Head of caudate nucleus (tissue), 42 donors: Measurements from ENCODE around the gene PMM2.
"Not testable (repeated sequence)": the region's sequence is repeated elsewhere in the genome, so short reads cannot be mapped to it uniquely, and the experiment has no call there.

ENCODE experiments used
- DNase-seq, 42 donors: peaks; one replicate each; pipeline versions ENCODE4 v3.0.0 to v3.0.0-alpha.2; 2020 to 2021; ENCODE audit warnings: mixed read lengths in 7 of 42
- intact Hi-C: fragments of 100-400 bp; cut with DNase I; formaldehyde crosslinking; loops from one replicate; pipeline ENCODE4 v1.15.0; 2022

The PMM2 gene

GRCh38 chr16:8776129-8776584 lies 21.5 kb upstream of the PMM2 start:
- no peak for DNase-seq

DNA sequence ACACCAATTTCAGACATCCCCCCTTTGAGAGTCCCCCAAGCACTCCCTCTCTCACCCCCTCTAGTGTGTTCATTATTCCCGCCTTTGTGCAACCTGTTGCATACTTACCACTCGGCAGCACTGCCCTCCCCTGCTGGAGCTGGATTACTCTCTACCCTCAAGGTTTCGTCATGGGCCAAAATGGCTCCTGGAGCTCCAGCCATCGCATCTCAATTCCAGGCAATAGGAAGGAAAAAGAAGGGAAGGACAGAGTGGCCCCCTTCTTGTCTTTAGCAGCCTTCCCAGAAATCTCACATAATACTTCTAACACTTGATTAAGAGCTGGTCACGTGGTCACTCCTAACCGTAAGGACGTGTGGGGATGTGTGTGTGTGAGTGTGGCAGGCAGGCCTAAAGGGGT lies 20.4 kb upstream of the PMM2 start:
- intact Hi-C loops, result no loop called here
- no peak for DNase-seq

More at GRCh38 chr16:8776129-8776584, 21.5 kb upstream of the PMM2 start:
- intact Hi-C loops, result no loop called here

DNA sequence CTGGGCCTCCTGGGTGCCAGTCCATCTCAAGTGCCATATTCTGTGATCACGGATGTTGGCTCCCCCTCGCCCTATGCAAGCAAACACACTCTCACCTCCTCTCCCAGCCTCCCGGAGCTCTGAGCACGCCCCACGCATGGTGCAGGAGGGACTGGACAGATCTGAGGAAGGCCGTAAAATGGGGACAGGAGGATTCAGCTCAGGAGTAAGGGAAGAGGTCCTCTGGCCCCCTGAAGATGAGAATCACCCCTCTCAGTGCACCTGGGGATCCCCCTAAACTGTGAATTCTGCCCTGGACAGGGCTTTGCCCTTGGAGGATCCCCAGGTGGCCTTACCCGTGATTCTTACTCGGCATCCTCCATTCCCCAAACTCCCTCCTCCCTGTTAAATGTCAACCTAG lies 15.8 kb upstream of the PMM2 start:
- no peak for DNase-seq
- intact Hi-C loops, result no loop called here

DNA sequence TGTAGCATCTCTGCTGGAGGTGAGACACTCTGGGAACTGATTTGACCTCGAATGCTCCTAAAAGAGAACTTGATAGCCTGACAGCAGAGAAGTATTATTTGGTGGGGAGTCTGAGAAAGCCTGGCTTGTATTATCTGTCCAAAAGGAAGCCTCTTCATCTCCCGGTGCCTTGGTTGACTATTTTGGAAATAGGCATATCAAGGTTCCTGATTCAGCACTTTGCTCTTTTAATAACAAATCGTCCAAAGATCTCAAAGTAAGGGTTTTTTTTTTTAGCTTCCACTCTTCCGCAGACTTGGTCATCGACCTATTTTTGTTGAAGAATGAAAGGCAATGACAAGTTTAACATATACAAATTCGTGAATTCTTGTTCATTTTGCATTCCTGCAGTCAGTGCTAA lies 15.0 kb upstream of the PMM2 start:
- intact Hi-C loops, result no loop called here
- no peak for DNase-seq

GRCh38 chr16:8785408-8785807 lies 12.2 kb upstream of the PMM2 start:
- DNase-seq, result no peak
- intact Hi-C loops, result no loop called here

DNA sequence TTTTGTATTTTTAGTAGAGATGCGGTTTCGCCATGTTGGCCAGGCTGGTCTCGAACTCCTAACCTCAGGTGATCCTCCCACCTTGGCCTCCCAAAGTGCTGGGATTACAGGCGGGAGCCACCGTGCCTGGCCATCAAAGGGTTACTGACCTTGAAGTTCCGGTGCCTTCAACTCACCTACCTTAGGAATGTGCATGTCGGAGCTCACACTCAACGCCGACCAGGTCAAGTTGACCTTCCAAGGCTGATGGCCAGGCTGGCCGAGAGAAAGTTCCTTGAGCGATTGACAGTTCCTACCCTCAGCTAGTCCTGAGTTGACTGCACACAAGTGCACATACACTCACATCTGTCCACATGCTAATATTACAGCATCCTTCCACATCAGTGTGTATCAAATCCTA lies 11.3 kb upstream of the PMM2 start:
- DNase-seq, intact Hi-C loops: not testable (repeated sequence)

DNA sequence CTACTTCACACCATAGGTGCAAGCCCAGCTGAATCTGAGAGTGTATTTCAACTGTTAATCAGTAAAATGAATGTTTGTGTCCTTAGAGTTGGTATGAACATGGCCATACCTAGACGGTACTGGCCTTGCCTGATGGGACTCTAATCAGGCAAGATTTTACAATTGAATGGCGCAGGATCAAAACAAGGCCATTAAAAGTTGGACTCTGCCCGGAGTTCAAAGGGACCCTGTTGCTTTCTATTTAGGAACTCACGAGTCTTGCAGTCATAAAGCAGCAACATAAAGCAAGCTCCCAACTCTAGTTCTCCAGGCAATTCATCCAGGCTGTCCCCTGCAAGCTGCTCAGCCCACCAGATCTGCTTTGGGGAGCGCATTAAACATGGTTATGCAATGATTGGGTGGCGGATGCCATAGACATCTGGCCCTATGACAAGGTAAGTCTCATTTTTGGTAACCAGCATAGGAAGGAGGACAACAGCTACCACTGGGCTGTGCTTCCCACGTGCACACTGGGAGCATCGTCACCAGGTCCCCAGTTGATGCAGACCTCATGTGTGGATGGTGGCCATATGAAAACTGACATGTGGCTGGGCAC lies 9.0 kb upstream of the PMM2 start:
- no peak for DNase-seq
- intact Hi-C loops, result no loop called here

DNA sequence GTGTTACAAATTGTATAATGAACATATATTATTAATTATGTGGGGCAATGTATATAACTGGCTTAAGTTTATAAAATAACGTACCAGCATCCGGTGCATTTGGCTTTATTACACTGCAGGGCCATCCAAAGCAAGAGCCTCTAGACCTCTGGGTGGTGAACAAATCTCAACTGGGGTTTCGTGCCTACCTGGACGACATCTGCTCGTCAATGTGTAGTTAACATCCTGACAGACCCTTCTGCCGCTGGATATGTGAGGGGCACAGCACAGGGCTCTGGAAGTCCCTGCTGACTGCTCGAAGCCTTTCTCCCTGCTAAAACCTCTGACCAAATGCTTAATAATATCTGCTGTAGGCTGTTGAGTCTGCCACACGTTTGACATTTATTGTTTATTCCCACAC lies 2.5 kb upstream of the PMM2 start:
- intact Hi-C loops, result loop anchor here (5.0 kb wide), 3 partner anchors 72 to 118 kb away; partner anchors contain the start of genes CARHSP1 and LITAFD
- no peak for DNase-seq

- intact Hi-C loops, result loop anchor here (5.0 kb wide), 3 partner anchors 71 to 119 kb away; partner anchors contain the start of genes CARHSP1 and LITAFD
- no peak for DNase-seq
Measured at GRCh38 chr16:8795818-8796217, 1.8 kb upstream of the PMM2 start.

DNA sequence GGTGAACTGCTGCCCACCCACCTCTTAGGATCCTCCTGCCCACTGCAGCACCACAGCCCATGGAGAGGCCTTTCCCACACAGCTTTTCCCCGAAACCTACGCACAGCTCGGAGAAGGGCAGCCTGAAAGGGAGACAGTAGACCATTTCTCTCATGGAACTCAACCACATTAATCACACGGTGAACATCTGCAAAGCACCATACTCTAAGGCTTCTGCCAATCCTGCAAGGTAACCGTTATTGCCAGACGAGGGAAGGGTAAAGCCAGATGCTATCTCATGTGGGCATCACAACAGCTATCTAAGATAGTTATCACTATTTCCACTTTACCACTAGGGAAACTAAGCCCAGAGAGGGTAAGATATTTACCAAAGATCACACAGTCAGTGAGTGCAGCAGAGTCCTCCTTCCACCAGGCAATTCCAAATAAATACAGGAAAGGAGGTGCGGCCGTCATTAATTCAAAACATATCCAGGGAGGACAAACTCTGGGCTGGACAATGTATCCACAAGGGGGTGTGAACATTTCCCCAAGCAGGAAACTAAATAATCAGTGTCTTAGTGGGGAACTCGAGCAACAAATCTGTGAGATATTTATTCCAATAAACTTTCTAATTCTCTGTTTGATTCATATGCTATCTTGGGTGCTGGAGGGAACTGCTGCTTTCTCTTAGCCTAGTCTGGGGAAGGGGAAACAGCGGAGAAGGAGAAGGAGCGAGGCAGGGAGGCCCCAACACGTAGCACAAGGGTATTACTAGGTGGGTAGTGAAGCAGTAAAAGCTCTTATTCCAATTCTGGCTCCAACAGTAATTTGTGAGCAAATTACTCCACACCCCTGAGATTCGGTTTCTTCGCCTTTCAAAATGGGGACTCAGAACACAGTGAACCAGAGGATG lies 923 bp upstream of the PMM2 start:
- DNase-seq, result no peak
- intact Hi-C loops, result loop anchor here (5.0 kb wide), 3 partner anchors 71 to 119 kb away; partner anchors contain the start of genes CARHSP1 and LITAFD

DNA sequence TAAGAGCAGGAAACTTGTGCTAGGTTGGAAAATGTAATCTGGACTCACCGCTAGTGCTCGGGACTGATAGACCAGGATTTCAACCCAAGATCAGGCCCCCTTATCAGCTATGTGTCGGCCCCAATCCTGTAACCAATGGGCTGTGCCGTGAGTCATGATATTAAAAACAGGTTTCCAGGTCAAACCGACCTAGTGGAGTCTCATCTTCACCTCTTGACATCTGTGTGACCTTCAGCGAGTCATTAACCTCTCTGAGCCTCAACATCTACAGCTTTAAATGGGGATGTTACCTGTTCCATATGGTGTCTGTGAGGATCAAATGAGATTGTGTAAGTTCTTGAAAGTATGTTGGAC lies 512 bp downstream of the PMM2 start:
- no peak for DNase-seq
- intact Hi-C loops, result loop anchor here (5.0 kb wide), 3 partner anchors 69 to 121 kb away; partner anchors contain the start of genes CARHSP1 and LITAFD

GRCh38 chr16:8798535-8799157 lies 1.0 kb downstream of the PMM2 start:
- no peak for DNase-seq
- intact Hi-C loops, result loop anchor here (5.0 kb wide), 3 partner anchors 69 to 121 kb away; partner anchors contain the start of genes CARHSP1 and LITAFD

GRCh38 chr16:8801701-8802100 lies 4.1 kb downstream of the PMM2 start:
- intact Hi-C loops, result no loop called here
- DNase-seq, result no peak

DNA sequence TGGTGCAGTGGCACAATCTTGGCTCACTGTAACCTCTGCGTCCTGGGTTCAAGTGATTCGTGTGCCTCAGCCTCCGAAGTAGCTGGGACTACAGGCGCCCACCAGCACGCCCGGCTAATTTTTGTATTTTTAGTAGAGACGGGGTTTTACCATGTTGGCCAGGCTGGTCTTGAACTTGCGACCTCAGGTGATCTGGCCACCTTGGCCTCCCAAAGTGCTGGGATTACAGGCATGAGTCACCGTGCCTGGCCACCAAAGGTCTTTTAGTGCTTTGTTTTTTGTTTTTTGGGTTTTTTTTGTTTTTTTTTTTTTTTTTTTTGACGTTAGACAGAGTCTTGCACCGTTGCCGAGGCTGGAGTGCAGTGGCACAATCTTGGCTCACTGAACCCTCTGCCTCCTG lies 6.1 kb downstream of the PMM2 start:
- DNase-seq, intact Hi-C loops: not testable (repeated sequence)

- intact Hi-C loops, result no loop called here
- DNase-seq, result no peak
Measured at GRCh38 chr16:8804313-8804712, 6.7 kb downstream of the PMM2 start.

DNA sequence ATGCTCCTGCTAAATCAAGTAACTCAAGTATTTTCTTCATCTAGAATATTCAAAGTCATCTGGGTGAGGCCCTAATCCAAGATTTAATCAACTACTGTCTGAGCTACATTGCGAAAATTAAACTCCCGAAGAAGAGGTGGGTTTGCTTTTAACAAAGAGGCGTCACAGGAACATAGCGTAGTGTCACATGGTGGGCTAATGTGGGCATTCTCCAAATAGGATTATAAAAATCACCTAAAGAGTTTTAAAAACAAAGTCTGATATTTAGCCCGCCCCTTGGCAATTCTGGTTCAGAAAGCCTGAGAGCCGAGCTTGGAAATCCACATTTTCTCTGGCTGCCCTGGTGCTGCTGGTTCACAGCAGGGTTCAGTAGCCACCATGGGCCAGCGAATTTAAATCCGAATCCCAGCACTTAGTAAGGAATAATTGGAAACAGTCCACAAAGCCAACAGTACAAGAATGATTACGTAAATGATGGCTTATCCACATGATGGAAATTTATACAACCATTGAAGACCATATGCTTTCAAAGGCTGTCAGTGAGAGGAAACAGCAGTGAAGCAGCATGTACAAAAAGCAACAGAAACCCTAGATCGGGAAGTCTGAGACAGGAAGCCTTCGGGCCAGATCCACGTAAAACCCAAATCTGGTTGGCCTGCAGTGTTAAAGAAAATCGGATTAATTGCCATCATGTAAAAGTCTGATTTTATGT lies 8.8 kb downstream of the PMM2 start:
- DNase-seq, result peak in 5 of 42 donors; percentile 20 to 55 (median 41)
- intact Hi-C loops, result no loop called here

- no peak for DNase-seq
- intact Hi-C loops, result no loop called here
Measured at GRCh38 chr16:8807189-8807588, 9.6 kb downstream of the PMM2 start.

DNA sequence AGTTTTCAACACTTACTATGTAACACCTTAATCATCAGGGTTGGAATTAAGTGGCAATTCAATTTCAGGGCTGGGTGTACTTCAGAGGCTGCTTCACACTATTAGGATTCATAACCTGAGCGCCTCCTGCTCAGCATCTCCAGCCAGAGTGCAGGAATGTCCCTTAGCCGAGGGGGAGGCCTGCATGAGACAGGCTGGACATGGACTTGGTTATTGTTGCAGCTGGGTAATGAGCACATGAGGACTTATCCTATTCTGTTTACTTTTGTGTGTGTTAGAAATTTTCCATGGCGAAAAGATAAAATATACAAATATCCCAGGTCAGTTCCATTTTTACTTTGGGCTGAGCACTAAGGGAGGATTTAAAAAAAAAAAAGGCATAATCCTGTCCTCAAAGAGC lies 10.4 kb downstream of the PMM2 start:
- intact Hi-C loops, result no loop called here
- DNase-seq, result no peak
